Neural cell (in vitro differentiated cells): ENCODE data around the gene DENND4A. TPM values are rescaled to one million over a fixed set of nuclear protein-coding genes. Genes with fewer than 3 reads are reported as not detected.
"Not testable (repeated sequence)": the region's sequence is repeated elsewhere in the genome, so short reads cannot be mapped to it uniquely, and the experiment has no call there.

Experiments
- H2AFZ ChIP-seq: fragments of 200-600, 300-800 bp; sonication (generic), shearing (Covaris generic); 2 replicates; pipeline ENCODE4 v1.6.0; 2014; ENCODE audit warnings: low read depth, mild to moderate bottlenecking, antibody characterized with exemption, low read length, moderate library complexity
- H3F3A ChIP-seq: fragments of 200-600 bp; shearing (Covaris generic); 2 replicates; pipeline ENCODE4 v1.6.1; 2016; ENCODE audit warnings: mild to moderate bottlenecking, moderate library complexity, mixed read lengths, antibody characterized with exemption, low read length; ENCODE audit not compliant: insufficient read depth, poor library complexity, severe bottlenecking
- H3K27ac ChIP-seq: fragments of 200-600, 300-800 bp; sonication (generic), shearing (Covaris generic); 2 replicates; pipeline ENCODE4 v1.5.1; 2014; ENCODE audit warnings: mild to moderate bottlenecking, low read length, moderate library complexity
- H3K27me3 ChIP-seq: fragments of 300-800, 200-600 bp; sonication (generic), shearing (Covaris generic); 2 replicates; pipeline ENCODE4 v1.6.0; 2014; ENCODE audit warnings: mild to moderate bottlenecking, low read depth, low read length, moderate library complexity; ENCODE audit not compliant: insufficient read depth
- H3K36me3 ChIP-seq: fragments of 300-800, 200-600 bp; sonication (generic), shearing (Covaris generic); 2 replicates; pipeline ENCODE4 v1.5.1; 2014; ENCODE audit warnings: mild to moderate bottlenecking, antibody characterized with exemption, low read length, moderate library complexity; ENCODE audit not compliant: insufficient read depth
- H3K4me2 ChIP-seq: fragments of 300-800, 200-600 bp; sonication (generic), shearing (Covaris generic); 2 replicates; pipeline ENCODE4 v1.6.0; 2014; ENCODE audit warnings: mild to moderate bottlenecking, low read length
- H3K4me3 ChIP-seq: fragments of 300-800, 200-600 bp; sonication (generic), shearing (Covaris generic); 2 replicates; pipeline ENCODE4 v1.5.1; 2014; ENCODE audit warnings: mild to moderate bottlenecking, low read length, moderate library complexity
- H3K79me2 ChIP-seq: fragments of 200-600 bp; shearing (Covaris generic); replicated peaks from 2 replicates; pipeline ENCODE4 v1.6.0; 2014; ENCODE audit warnings: mild to moderate bottlenecking, low read length, moderate library complexity; ENCODE audit not compliant: insufficient read depth
- H3K9ac ChIP-seq: fragments of 300-800, 200-600 bp; sonication (generic), shearing (Covaris generic); 2 replicates; pipeline ENCODE4 v1.6.1; 2016; ENCODE audit warnings: mild to moderate bottlenecking, low read length, mixed read lengths
- H3K9me2 ChIP-seq: fragments of 200-600 bp; shearing (Covaris generic); 2 replicates; pipeline ENCODE4 v1.6.1; 2016; ENCODE audit warnings: mild to moderate bottlenecking, low read length, mixed read lengths; ENCODE audit not compliant: insufficient read depth
- H3K9me3 ChIP-seq: fragments of 200-600, 300-800 bp; sonication (generic), shearing (Covaris generic); 2 replicates; pipeline ENCODE4 v1.6.1; 2016; ENCODE audit warnings: mild to moderate bottlenecking, mixed run types, low read length, moderate library complexity, mixed read lengths
- H4K20me1 ChIP-seq: fragments of 200-600 bp; shearing (Covaris generic); 2 replicates; pipeline ENCODE4 v1.6.1; 2016; ENCODE audit warnings: mild to moderate bottlenecking, mixed run types; ENCODE audit not compliant: insufficient read depth
- EP300 ChIP-seq: fragments of 450-650 bp; conservative IDR thresholded peaks from 2 replicates; pipeline ENCODE4 v1.6.1; 2014; ENCODE audit warnings: antibody characterized with exemption, mild to moderate bottlenecking, moderate library complexity; ENCODE audit not compliant: poor library complexity, severe bottlenecking
- EZH2 ChIP-seq: fragments of 200-600, 300-800 bp; shearing (Covaris generic), sonication (generic); IDR thresholded peaks from 2 replicates; pipeline ENCODE4 v1.6.1; 2014; ENCODE audit warnings: antibody characterized with exemption, low read length, borderline replicate concordance, mild to moderate bottlenecking; ENCODE audit not compliant: insufficient read depth, poor library complexity, severe bottlenecking
- MXI1 ChIP-seq: fragments of 450-650 bp; conservative IDR thresholded peaks from 2 replicates; pipeline ENCODE4 v1.6.1; 2014; ENCODE audit warnings: antibody characterized with exemption, mild to moderate bottlenecking; ENCODE audit not compliant: poor library complexity, severe bottlenecking
- POLR2AphosphoS5 ChIP-seq: IDR thresholded peaks from 2 replicates; pipeline ENCODE4 v1.6.1; 2012
- RAD21 ChIP-seq: fragments of 450-650 bp; conservative IDR thresholded peaks from 2 replicates; pipeline ENCODE4 v1.6.1; 2014; ENCODE audit warnings: antibody characterized with exemption, mild to moderate bottlenecking, moderate library complexity
- SMC3 ChIP-seq: fragments of 450-650 bp; conservative IDR thresholded peaks from 2 replicates; pipeline ENCODE4 v1.6.1; 2014; ENCODE audit warnings: antibody characterized with exemption, mild to moderate bottlenecking, moderate library complexity; ENCODE audit not compliant: poor library complexity
- TAF1 ChIP-seq: IDR thresholded peaks from 2 replicates; pipeline ENCODE4 v1.6.1; 2012; ENCODE audit warnings: low read depth
- polyA plus RNA-seq: library from polyadenylated mRNA; depleted of rRNA; stranded (reverse); fragments of >200 nt; gene quantifications from 2 replicates; pipeline ENCODE4 v1.2.3, GENCODE V29; 2014
- TF ChIP-seq, protein P1 (sequence below): fragments of 450-650 bp; IDR thresholded peaks from 2 replicates; pipeline ENCODE4 v1.5.1; 2014; ENCODE audit warnings: antibody characterized with exemption, mild to moderate bottlenecking, moderate library complexity; ENCODE audit not compliant: poor library complexity, severe bottlenecking
- TF ChIP-seq, protein P2 (sequence below): IDR thresholded peaks from 2 replicates; pipeline ENCODE4 v1.6.1; 2012; ENCODE audit warnings: borderline replicate concordance

DENND4A gene
- polyA plus RNA-seq, 1 donor from 2014 or later, result 7.5 TPM

DNA sequence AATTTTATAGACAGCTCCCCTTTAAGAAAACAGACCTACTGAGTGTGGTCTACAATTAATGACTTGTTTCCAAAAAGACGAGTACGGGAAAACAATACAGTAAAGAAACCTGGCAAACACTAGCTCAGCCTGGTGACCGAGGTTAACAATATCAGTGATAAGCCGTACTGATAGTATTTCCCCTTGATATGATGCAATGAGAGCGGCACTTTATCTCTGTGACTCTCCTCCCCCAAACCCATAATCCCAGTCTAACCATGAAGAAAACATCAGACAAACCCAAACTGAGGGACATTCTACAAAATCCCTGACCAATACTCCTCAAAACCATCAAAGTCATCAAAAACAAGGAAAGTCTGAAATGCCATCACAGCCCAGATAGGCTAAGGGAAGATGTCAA lies 8.2 kb downstream of the DENND4A start:
- no peak overlapping the region for H2AFZ ChIP-seq
- H3K4me2 ChIP-seq, result no peak overlapping the region
- no peaks in the 10 kb centered on the region for H4K20me1 ChIP-seq
- H3K4me3 ChIP-seq, result no peak overlapping the region
- no peak overlapping the region for H3K27ac ChIP-seq
- H3K9me2 ChIP-seq, result no peaks in the 10 kb centered on the region
- H3F3A ChIP-seq, result no peaks in the 10 kb centered on the region
- H3K27me3 ChIP-seq, result no peaks in the 10 kb centered on the region
- H3K9me3 ChIP-seq, result no peaks in the 10 kb centered on the region
- no peak overlapping the region for H3K9ac ChIP-seq
- no peak for TF ChIP-seq EZH2
- no peak for TF ChIP-seq TAF1
- TF ChIP-seq, protein P1, sequence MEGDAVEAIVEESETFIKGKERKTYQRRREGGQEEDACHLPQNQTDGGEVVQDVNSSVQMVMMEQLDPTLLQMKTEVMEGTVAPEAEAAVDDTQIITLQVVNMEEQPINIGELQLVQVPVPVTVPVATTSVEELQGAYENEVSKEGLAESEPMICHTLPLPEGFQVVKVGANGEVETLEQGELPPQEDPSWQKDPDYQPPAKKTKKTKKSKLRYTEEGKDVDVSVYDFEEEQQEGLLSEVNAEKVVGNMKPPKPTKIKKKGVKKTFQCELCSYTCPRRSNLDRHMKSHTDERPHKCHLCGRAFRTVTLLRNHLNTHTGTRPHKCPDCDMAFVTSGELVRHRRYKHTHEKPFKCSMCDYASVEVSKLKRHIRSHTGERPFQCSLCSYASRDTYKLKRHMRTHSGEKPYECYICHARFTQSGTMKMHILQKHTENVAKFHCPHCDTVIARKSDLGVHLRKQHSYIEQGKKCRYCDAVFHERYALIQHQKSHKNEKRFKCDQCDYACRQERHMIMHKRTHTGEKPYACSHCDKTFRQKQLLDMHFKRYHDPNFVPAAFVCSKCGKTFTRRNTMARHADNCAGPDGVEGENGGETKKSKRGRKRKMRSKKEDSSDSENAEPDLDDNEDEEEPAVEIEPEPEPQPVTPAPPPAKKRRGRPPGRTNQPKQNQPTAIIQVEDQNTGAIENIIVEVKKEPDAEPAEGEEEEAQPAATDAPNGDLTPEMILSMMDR, result no peak
- no peak for TF ChIP-seq EP300
- TF ChIP-seq, protein P2, sequence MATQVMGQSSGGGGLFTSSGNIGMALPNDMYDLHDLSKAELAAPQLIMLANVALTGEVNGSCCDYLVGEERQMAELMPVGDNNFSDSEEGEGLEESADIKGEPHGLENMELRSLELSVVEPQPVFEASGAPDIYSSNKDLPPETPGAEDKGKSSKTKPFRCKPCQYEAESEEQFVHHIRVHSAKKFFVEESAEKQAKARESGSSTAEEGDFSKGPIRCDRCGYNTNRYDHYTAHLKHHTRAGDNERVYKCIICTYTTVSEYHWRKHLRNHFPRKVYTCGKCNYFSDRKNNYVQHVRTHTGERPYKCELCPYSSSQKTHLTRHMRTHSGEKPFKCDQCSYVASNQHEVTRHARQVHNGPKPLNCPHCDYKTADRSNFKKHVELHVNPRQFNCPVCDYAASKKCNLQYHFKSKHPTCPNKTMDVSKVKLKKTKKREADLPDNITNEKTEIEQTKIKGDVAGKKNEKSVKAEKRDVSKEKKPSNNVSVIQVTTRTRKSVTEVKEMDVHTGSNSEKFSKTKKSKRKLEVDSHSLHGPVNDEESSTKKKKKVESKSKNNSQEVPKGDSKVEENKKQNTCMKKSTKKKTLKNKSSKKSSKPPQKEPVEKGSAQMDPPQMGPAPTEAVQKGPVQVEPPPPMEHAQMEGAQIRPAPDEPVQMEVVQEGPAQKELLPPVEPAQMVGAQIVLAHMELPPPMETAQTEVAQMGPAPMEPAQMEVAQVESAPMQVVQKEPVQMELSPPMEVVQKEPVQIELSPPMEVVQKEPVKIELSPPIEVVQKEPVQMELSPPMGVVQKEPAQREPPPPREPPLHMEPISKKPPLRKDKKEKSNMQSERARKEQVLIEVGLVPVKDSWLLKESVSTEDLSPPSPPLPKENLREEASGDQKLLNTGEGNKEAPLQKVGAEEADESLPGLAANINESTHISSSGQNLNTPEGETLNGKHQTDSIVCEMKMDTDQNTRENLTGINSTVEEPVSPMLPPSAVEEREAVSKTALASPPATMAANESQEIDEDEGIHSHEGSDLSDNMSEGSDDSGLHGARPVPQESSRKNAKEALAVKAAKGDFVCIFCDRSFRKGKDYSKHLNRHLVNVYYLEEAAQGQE, result no peak
- no peak for TF ChIP-seq MXI1
- no peak for TF ChIP-seq SMC3
- no peak for TF ChIP-seq RAD21
- no peak for TF ChIP-seq POLR2AphosphoS5
- H3K79me2 ChIP-seq, result peaks cover 16% of the 10 kb centered on the region
- no peaks in the 10 kb centered on the region for H3K36me3 ChIP-seq

DNA sequence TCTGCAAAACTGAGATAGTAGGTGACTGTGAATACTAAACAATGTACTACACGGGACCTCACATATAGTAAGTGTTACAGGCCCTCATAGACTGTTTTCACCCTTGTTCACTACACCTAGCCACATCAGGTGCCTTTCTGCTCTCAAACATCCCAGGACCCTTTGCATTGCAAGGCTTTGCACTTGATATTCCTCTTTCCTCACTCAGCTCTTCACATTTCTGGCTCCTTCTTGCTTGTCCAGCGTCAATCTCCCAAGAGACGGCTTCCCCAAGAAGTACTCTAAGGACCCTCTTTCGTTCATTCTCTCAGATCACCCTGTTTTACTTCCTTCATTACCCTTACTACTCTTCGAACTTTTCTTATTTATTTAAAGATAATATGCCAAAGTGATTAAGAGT lies 10.0 kb downstream of the DENND4A start:
- no peak overlapping the region for H3K27ac ChIP-seq
- no peaks in the 10 kb centered on the region for H3K9me2 ChIP-seq
- no peak overlapping the region for H3K4me2 ChIP-seq
- no peaks in the 10 kb centered on the region for H4K20me1 ChIP-seq
- peaks cover 7% of the 10 kb centered on the region for H3K79me2 ChIP-seq
- no peaks in the 10 kb centered on the region for H3F3A ChIP-seq
- H3K9me3 ChIP-seq, result no peaks in the 10 kb centered on the region
- TF ChIP-seq EP300 (no peak), RAD21 (no peak), SMC3 (no peak), EZH2 (no peak), TAF1 (no peak), POLR2AphosphoS5 (no peak), MXI1 (no peak)
- TF ChIP-seq, protein P2, result no peak
- TF ChIP-seq, protein P1, result no peak
- H3K27me3 ChIP-seq, result no peaks in the 10 kb centered on the region
- no peak overlapping the region for H3K4me3 ChIP-seq
- no peaks in the 10 kb centered on the region for H3K36me3 ChIP-seq
- no peak overlapping the region for H3K9ac ChIP-seq
- H2AFZ ChIP-seq, result no peak overlapping the region

DNA sequence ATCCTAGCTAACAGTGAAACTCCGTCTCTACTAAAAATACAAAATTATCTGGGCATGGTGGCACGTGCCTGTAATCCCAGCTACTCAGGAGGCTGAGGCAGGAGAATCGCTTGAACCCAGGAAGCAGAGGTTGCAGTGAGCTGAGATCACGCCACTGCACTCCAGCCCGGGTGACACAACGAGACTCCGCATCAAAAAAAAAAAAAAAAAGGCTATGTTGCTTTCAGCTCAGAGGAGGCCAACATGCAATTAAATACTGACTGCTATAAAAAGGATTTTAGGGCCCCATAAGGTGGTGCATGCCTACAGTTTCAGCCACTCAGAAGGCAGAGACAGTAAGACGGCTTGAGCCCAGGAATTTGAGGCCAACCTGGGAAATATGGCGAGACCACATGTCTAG lies 13.4 kb downstream of the DENND4A start:
- H3K4me2 ChIP-seq, H3K4me3 ChIP-seq, H4K20me1 ChIP-seq: not testable (repeated sequence)

More for the DNA sequence above, 13.4 kb downstream of the DENND4A start:
- H3K36me3 ChIP-seq, H3K9ac ChIP-seq, H3K27ac ChIP-seq, H3K79me2 ChIP-seq, H3K9me3 ChIP-seq, H2AFZ ChIP-seq, H3K27me3 ChIP-seq, H3K9me2 ChIP-seq, H3F3A ChIP-seq: not testable (repeated sequence)
